T-helper 2 cell treated with Interferon-gamma antibody and Interleukin-4, amounts not matched to agents 5 μg/mL and 100 μg/mL, for 36 hours (primary cell): Measurements from ENCODE around the gene ARL4C.

Experiments used
- DNase-seq: peaks from one replicate; pipeline ENCODE4 v3.0.0; 2021; ENCODE audit warnings: low spot score
- H3K27ac Mint-ChIP-seq: one replicate; pipeline ENCODE4 v1.8.0; 2021; ENCODE audit warnings: mild to moderate bottlenecking, mixed read lengths
- H3K27me3 Mint-ChIP-seq: one replicate; pipeline ENCODE4 v1.8.0; 2021; ENCODE audit warnings: low read depth, mixed read lengths
- H3K36me3 Mint-ChIP-seq: one replicate; pipeline ENCODE4 v1.8.0; 2021; ENCODE audit warnings: low read depth, mixed read lengths
- H3K4me1 Mint-ChIP-seq: one replicate; pipeline ENCODE4 v1.8.0; 2021; ENCODE audit warnings: low read depth, mixed read lengths
- H3K4me3 Mint-ChIP-seq: one replicate; pipeline ENCODE4 v1.8.0; 2022; ENCODE audit warnings: mild to moderate bottlenecking, moderate library complexity, mixed read lengths
- H3K9me3 Mint-ChIP-seq: one replicate; pipeline ENCODE4 v1.8.0; 2021; ENCODE audit warnings: mixed read lengths

ARL4C gene

DNA sequence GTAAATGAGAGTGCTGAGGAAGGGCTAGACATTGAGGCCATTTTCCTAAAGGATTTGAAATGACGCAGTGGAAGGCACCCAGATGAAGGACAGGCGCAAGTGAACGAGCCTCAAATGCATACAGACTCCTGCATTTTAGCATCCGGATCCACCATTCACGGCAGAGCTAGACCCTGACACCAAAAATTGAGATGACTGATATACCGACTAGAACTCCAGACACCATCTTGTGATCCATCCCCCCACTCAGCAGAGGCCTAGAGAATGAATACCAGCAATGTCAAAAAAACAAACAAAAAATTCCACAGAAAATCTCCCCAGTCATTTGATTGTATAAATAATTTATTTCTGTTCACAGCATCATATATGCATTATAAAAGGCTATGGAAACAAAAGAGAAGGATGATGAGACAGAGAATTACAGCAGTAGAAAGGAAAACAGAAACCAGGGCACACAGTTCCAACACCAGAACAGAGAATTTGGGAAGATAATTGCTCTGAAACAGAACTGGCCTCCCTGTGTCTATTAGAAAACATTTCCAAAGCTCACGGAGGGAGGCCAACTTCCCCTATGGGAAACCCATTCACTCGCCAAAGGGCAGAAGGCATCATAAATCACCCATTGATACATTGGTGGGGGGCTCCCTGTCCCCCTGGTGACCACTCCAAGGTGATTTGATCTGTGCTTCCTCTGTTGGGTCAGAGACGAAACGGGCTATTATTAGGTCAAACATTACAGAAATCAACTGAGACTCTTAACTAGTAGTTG is 4.0 kb downstream of the ARL4C start:
- no peak for DNase-seq
- Mint-ChIP-seq H3K4me3 (peak overlapping the region; percentile 99), H3K4me1 (peaks cover 41% of the 10 kb centered on the region), H3K27ac (peak overlapping the region; percentile 98), H3K27me3 (peaks cover 3% of the 10 kb centered on the region), H3K36me3 (peaks cover 78% of the 10 kb centered on the region), H3K9me3 (no peaks in the 10 kb centered on the region)

DNA sequence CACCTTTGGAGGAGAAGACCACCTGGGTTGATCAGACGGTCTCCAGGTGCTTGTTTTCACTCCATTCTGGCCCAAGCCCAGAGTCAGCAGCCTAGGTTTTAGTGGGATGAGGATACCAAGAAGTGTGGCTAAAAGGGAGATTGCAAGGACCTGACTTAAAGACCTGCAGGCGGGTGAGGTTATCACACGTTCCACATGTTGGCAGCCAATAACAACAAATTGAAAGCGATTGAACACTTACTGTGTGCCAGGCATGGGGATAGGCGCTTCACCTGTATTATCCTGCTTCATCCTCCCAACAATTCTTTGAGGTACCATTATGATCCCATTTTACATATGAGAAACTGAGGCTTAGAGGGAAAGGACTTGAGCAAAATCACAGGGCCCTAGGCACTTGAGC is 5.0 kb downstream of the ARL4C start:
- Mint-ChIP-seq H3K27ac (peak overlapping the region; percentile 98), H3K4me1 (peaks cover 48% of the 10 kb centered on the region), H3K4me3 (peak overlapping the region; percentile 99), H3K27me3 (peaks cover 3% of the 10 kb centered on the region), H3K36me3 (peaks cover 86% of the 10 kb centered on the region), H3K9me3 (no peaks in the 10 kb centered on the region)
- DNase-seq, result no peak

- Mint-ChIP-seq H3K4me1 (peaks cover 51% of the 10 kb centered on the region), H3K27ac (peak overlapping the region; percentile 97), H3K9me3 (no peaks in the 10 kb centered on the region), H3K4me3 (peak overlapping the region; percentile 99), H3K36me3 (peaks cover 91% of the 10 kb centered on the region), H3K27me3 (peaks cover 3% of the 10 kb centered on the region)
- DNase-seq, result peak; percentile 54
Observed at GRCh38 chr2:234491281-234491680, 5.6 kb downstream of the ARL4C start.

DNA sequence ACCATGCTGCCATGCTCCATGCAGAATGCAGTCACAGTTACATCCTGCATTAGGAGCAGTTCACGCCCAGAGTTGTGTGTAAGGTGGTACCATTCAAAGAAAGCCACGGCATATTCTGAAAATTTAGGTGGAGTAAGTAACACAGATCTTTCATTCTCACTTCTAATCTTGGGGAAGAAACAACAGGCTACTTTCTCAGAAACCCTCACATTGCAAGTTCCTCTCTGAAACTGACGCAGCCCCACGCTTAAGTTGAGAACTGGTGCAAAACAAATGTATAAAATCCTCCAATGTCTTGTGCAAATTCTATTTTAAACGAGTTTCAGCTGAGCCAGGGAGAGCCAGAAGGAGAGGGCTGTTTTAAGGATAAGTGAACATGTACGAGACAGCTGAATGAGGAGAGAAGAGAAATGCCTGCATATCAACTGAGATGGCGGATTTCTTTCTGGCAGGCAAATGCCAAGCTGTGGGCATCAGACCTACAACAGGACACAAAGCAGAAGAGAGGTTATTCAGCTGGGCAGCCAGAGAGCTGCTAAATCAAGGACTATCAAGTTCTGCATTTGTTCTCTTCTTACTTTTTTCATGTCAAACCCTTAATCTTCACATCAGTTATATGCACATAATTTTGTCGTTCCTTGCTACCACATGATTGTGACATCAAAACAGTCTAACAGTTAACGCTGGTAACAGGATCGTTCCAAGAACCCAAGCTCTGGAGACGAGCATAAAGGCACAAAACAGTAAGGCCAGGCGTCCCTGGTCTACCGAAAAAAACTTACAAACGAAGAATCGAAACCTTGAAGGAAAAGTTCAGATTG is 6.4 kb downstream of the ARL4C start:
- Mint-ChIP-seq H3K4me1 (peaks cover 57% of the 10 kb centered on the region), H3K36me3 (peaks cover 89% of the 10 kb centered on the region), H3K9me3 (no peaks in the 10 kb centered on the region), H3K27ac (peak overlapping the region; percentile 97), H3K27me3 (no peaks in the 10 kb centered on the region), H3K4me3 (peak overlapping the region; percentile 99)
- peak; percentile 47 for DNase-seq

- Mint-ChIP-seq H3K27me3 (no peaks in the 10 kb centered on the region), H3K9me3 (no peaks in the 10 kb centered on the region), H3K27ac (peak overlapping the region; percentile 97), H3K36me3 (peaks cover 81% of the 10 kb centered on the region), H3K4me1 (peaks cover 70% of the 10 kb centered on the region), H3K4me3 (peak overlapping the region; percentile 99)
- peak; percentile 71 for DNase-seq
Observed at GRCh38 chr2:234488913-234489451, 7.9 kb downstream of the ARL4C start.

DNA sequence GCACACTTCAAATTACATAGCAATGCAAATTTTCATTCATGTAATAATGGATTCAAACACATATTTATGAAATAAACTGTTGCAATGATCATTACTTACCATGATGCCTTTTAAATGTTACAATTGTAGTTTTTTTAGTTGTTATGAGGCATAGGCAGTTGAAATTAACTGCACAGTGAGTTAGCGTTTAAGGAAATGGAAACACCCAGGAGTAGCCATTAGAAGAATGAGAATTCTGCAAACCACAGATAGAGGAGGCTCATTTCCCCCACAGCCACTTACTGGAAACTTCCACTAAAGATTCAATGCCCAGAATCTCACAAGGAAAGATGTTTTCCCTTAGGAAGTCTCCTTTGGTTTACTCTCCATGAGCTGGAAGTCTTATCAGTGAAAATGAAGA is 8.4 kb downstream of the ARL4C start:
- DNase-seq, result no peak
- H3K27ac Mint-ChIP-seq, result peak overlapping the region; percentile 97
- H3K4me3 Mint-ChIP-seq, result peak overlapping the region; percentile 99
- no peaks in the 10 kb centered on the region for H3K27me3 Mint-ChIP-seq
- peaks cover 76% of the 10 kb centered on the region for H3K36me3 Mint-ChIP-seq
- H3K4me1 Mint-ChIP-seq, result peaks cover 75% of the 10 kb centered on the region
- H3K9me3 Mint-ChIP-seq, result no peaks in the 10 kb centered on the region

DNA sequence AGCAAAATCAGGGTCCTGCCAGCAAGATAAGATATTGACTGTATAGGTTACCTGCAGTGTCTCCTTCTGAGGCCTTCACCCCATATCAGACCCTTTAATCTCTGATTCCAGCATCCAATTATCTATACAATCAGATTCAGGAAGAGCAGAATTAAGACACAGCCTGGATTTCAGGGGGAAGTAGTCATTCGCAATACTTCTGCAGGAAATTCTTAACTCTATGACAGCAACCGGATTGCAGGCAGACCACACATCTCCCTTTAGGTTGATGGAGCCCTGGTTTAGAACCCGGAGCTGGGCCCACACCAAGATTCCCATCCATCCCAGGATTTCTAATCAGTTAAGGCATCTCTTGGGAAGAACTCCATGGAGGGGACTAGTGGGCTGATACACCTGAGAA is 9.5 kb downstream of the ARL4C start:
- H3K4me3 Mint-ChIP-seq, result peak overlapping the region; percentile 66
- no peaks in the 10 kb centered on the region for H3K27me3 Mint-ChIP-seq
- no peaks in the 10 kb centered on the region for H3K9me3 Mint-ChIP-seq
- no peak for DNase-seq
- H3K4me1 Mint-ChIP-seq, result peaks cover 81% of the 10 kb centered on the region
- peak overlapping the region; percentile 76 for H3K27ac Mint-ChIP-seq
- peaks cover 65% of the 10 kb centered on the region for H3K36me3 Mint-ChIP-seq

GRCh38 chr2:234483568-234484251 is 13.2 kb downstream of the ARL4C start:
- DNase-seq, result peak; percentile 78
- peaks cover 74% of the 10 kb centered on the region for H3K4me1 Mint-ChIP-seq
- no peaks in the 10 kb centered on the region for H3K9me3 Mint-ChIP-seq
- H3K27ac Mint-ChIP-seq, result peak overlapping the region; percentile 83
- no peaks in the 10 kb centered on the region for H3K27me3 Mint-ChIP-seq
- peaks cover 55% of the 10 kb centered on the region for H3K36me3 Mint-ChIP-seq
- peak overlapping the region; percentile 64 for H3K4me3 Mint-ChIP-seq

DNA sequence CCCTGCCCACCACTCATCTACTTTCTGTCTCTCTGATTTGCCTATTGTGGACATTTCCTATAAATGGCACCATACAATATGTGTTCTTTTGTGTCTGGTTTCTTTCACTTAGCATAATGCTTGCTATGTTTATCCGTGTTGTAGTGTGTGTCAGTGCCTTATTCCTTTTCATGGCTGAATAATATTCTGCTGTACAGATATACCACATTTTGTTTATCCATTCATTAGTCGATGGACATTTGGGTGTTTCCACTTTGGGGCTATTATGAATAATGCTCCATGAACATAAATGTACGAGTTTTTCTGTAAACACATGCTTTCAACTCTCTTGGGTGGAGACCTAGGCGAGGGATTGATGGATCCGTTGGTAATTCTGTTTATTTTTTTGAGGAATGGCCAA is 15.6 kb downstream of the ARL4C start:
- Mint-ChIP-seq H3K27ac (no peak overlapping the region), H3K9me3 (no peaks in the 10 kb centered on the region), H3K4me3 (no peak overlapping the region), H3K36me3 (peaks cover 33% of the 10 kb centered on the region), H3K27me3 (no peaks in the 10 kb centered on the region), H3K4me1 (peaks cover 64% of the 10 kb centered on the region)
- no peak for DNase-seq

GRCh38 chr2:234480337-234480736 is 16.5 kb downstream of the ARL4C start:
- Mint-ChIP-seq H3K36me3 (peaks cover 27% of the 10 kb centered on the region), H3K4me1 (peaks cover 64% of the 10 kb centered on the region), H3K27ac (no peak overlapping the region), H3K4me3 (no peak overlapping the region), H3K9me3 (no peaks in the 10 kb centered on the region), H3K27me3 (no peaks in the 10 kb centered on the region)
- DNase-seq, result no peak

DNA sequence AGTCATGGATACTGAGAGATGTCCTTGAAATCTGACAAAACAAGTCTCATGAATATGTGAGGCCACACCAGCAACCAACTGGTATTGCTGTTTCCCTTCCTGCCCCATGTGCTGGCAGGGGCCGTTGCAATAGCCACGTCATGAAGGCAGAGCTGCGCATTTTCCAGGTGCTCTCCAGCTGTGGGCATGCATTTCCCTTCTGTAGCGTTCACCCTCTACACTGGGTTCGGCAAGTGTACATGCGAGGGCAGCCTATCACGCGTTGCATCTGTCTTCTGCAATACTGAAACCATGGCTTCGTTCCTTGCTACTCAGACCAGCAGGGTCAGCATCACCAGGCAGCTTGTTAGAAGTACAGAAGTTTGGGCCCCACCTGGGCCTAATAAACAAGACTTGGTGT is 17.4 kb downstream of the ARL4C start:
- no peak overlapping the region for H3K27ac Mint-ChIP-seq
- no peaks in the 10 kb centered on the region for H3K9me3 Mint-ChIP-seq
- no peak for DNase-seq
- H3K36me3 Mint-ChIP-seq, result peaks cover 23% of the 10 kb centered on the region
- H3K27me3 Mint-ChIP-seq, result no peaks in the 10 kb centered on the region
- no peak overlapping the region for H3K4me3 Mint-ChIP-seq
- peaks cover 63% of the 10 kb centered on the region for H3K4me1 Mint-ChIP-seq

DNA sequence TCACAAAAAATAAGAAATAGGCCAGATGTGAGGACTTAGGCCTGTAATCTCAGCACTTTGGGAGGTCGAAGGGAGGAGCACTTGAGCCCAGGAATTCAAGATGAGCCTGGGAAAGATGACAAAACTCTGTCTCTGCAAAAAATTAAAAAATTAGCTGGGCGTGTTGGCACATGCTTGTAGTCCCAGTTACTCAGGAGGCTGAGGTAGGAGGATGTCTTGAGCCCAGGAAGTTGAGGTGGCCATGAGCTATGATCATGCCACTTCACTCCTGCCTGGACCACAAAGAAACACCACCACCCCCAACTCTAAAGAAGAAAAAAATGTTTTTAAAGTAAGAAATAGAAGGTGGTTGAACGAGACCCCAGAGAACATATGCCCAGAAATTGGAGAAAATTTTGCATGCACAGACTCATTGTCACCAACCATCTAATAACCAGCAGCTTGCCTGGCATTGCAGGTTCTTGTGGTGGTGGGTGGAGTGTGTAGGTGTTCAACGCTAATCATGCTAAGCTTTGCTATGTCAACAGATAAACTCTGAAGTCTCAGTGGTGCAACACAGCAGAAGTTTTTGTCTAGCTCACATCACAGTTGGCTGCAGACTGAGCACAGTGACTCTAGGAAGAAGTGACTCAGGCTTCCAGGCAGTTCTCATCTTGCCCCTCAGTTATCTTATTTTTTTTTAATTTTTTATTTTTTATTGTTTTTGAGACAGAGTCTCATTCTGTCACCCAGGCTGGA is 18.6 kb downstream of the ARL4C start:
- Mint-ChIP-seq H3K27ac (no peak overlapping the region), H3K36me3 (peaks cover 27% of the 10 kb centered on the region), H3K27me3 (no peaks in the 10 kb centered on the region), H3K4me3 (no peak overlapping the region), H3K9me3 (peaks cover 6% of the 10 kb centered on the region), H3K4me1 (peaks cover 55% of the 10 kb centered on the region)
- DNase-seq, result peak; percentile 51

- peaks cover 6% of the 10 kb centered on the region for H3K9me3 Mint-ChIP-seq
- DNase-seq, result no peak
- no peak overlapping the region for H3K4me3 Mint-ChIP-seq
- peaks cover 43% of the 10 kb centered on the region for H3K4me1 Mint-ChIP-seq
- no peak overlapping the region for H3K27ac Mint-ChIP-seq
- no peaks in the 10 kb centered on the region for H3K27me3 Mint-ChIP-seq
- peaks cover 25% of the 10 kb centered on the region for H3K36me3 Mint-ChIP-seq
Observed at GRCh38 chr2:234476766-234477165, 20.1 kb downstream of the ARL4C start.
